Left lobe of liver (tissue), 2 donors: ENCODE data around the gene HYKK. TPM values are rescaled to one million over a fixed set of nuclear protein-coding genes. Genes with fewer than 3 reads are reported as not detected.
"Not testable (repeated sequence)": the region's sequence is repeated elsewhere in the genome, so short reads cannot be mapped to it uniquely, and the experiment has no call there.

ENCODE experiments used
- ATAC-seq: fragments of 200-7000 bp; cut with Tn5 transposase; one replicate; pipeline ENCODE4 v1.9.1; 2020; ENCODE audit warnings: mild to moderate bottlenecking, moderate library complexity
- DNase-seq: peaks from one replicate; pipeline ENCODE4 v3.0.0-alpha.2; 2020; ENCODE audit warnings: low spot score
- total RNA-seq: library from RNA; stranded (reverse); gene quantifications from one replicate; pipeline ENCODE4 v1.2.1, GENCODE V29; 2021
- donor health status: DM: no; HTN: no; CAD: no; lungs with moderate emphysema.
- donor health status: DM: no; HTN: yes; CAD: no.

The HYKK gene
- total RNA-seq, 1 donor from 2014 or later, result 5.4 TPM

GRCh38 chr15:78539464-78540140 is 32.2 kb downstream of the HYKK start:
- ATAC-seq, DNase-seq: not testable (repeated sequence)

GRCh38 chr15:78540141-78540870 is 32.9 kb downstream of the HYKK start, which contains the start of gene PSMA4:
Gene PSMA4 (plus strand): TSS chr15:78540444. CDS start chr15:78541928, 1,484 bp downstream.
- ATAC-seq (peak; percentile 91), DNase-seq (peak; percentile 94)

- DNase-seq, result no peak
- peak; percentile 17 for ATAC-seq
Observed at GRCh38 chr15:78540871-78541743, 33.7 kb downstream of the HYKK start.

GRCh38 chr15:78541744-78542034 is 34.3 kb downstream of the HYKK start:
- ATAC-seq (no peak), DNase-seq (no peak)

GRCh38 chr15:78542647-78543046 is 35.3 kb downstream of the HYKK start:
- DNase-seq (no peak), ATAC-seq (no peak)

GRCh38 chr15:78550194-78550593 is 42.8 kb downstream of the HYKK start:
- DNase-seq, result no peak
- no peak for ATAC-seq

- ATAC-seq (no peak), DNase-seq (no peak)
Observed at GRCh38 chr15:78550815-78551214, 43.4 kb downstream of the HYKK start.

- no peak for DNase-seq
- ATAC-seq, result no peak
Observed at GRCh38 chr15:78551902-78552301, 44.5 kb downstream of the HYKK start.

- ATAC-seq (no peak), DNase-seq (no peak)
Observed at GRCh38 chr15:78552597-78552996, 45.2 kb downstream of the HYKK start.

GRCh38 chr15:78560201-78560600 is 52.8 kb downstream of the HYKK start:
- not testable (repeated sequence) for ATAC-seq, DNase-seq

GRCh38 chr15:78561490-78561889 is 54.1 kb downstream of the HYKK start:
- ATAC-seq (no peak), DNase-seq (no peak)

GRCh38 chr15:78563092-78563491 is 55.7 kb downstream of the HYKK start:
- ATAC-seq, result no peak
- DNase-seq, result no peak

- ATAC-seq (no peak), DNase-seq (no peak)
Observed at GRCh38 chr15:78564743-78565096, 57.3 kb downstream of the HYKK start.

- DNase-seq (peak; percentile 58), ATAC-seq (peak; percentile 90)
Observed at GRCh38 chr15:78565097-78565950, 57.9 kb downstream of the HYKK start, which contains the start of gene CHRNA5. Gene CHRNA5 (plus strand): TSS chr15:78565520. CDS start chr15:78565720, 200 bp downstream.

- DNase-seq (no peak), ATAC-seq (peak; percentile 30)
Observed at GRCh38 chr15:78565951-78566774, 58.8 kb downstream of the HYKK start.

- ATAC-seq, result no peak
Observed at GRCh38 chr15:78567531-78567930, 60.2 kb downstream of the HYKK start.

GRCh38 chr15:78570710-78571109 is 63.3 kb downstream of the HYKK start:
- DNase-seq, result no peak

More at GRCh38 chr15:78567531-78567930, 60.2 kb downstream of the HYKK start:
- DNase-seq, result no peak

GRCh38 chr15:78571382-78571781 is 64.0 kb downstream of the HYKK start:
- no peak for ATAC-seq
- no peak for DNase-seq

More at GRCh38 chr15:78570710-78571109, 63.3 kb downstream of the HYKK start:
- no peak for ATAC-seq

- ATAC-seq (no peak), DNase-seq (no peak)
Observed at GRCh38 chr15:78573416-78573815, 66.0 kb downstream of the HYKK start.

GRCh38 chr15:78574944-78575343 is 67.6 kb downstream of the HYKK start:
- ATAC-seq (no peak), DNase-seq (no peak)
